ENCODE measurements around the gene KCNQ1. TPM values are rescaled to one million over a fixed set of nuclear protein-coding genes. Genes with fewer than 3 reads are reported as not detected.

Gene KCNQ1
- polyA plus RNA-seq, 1 donor from 2014 or later, result not detected

DNA sequence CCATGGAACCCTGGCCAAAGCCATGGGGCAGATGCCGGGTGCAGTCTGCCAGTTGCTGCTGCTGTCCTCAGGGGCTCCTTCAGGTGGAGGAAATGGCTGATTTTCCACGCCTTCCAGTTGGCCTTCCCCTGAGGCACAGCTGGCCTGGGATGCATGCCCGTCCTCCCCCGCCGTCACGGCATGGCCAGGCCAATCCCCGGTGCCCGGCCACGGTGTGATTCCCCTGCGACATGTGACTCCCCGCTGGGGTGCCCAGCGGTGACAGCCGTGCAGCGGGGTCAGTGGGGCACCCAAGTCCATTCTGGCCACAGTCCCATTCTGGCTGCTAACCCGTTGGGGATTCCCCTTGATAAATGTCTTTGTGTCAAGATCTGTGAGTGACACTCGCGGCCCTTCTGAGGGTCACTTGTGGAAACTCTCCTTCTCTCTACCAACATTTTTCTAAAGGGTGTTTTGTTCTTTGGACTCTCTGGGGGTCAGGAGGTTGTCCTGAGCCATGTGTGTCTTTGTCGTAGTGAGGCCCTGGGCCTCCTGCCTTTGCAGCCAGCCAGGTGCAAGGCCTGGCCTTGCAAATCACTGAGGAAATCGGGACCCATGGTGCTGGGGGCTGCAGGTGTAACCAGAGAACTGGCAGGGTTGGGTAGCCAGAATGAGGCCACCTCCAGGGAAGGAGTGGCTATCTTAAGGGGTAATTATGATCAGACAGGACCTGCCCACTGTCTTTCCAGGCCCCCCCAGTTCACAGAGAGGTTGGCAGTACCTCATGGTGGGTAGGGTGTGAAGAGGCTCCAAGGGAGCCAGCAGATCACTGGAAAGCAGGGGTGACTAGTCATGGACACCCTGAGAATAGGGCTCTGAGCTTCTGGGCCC is 217.9 kb downstream of the KCNQ1 start:
- peaks cover 9% of the 10 kb centered on the region for H3K9me3 ChIP-seq (ENCODE audit: low read length)
- H3K9me2 ChIP-seq (ENCODE audit: insufficient read depth, low read length), result no peaks in the 10 kb centered on the region
- H2AFZ ChIP-seq (ENCODE audit: low read depth, low read length), result no peak overlapping the region
- H3F3A ChIP-seq (ENCODE audit: insufficient read depth, low read length, poor library complexity, severe bottlenecking), result no peaks in the 10 kb centered on the region
- TF ChIP-seq SMC3 (conservative IDR thresholded peaks at IDR 0.05; ENCODE audit: poor library complexity) (no peak), TAF1 (IDR thresholded peaks at IDR 0.05; ENCODE audit: low read depth) (no peak), EZH2 (IDR thresholded peaks at IDR 0.05; ENCODE audit: borderline replicate concordance, insufficient read depth, low read length, poor library complexity, severe bottlenecking) (no peak), MXI1 (conservative IDR thresholded peaks at IDR 0.05; ENCODE audit: poor library complexity, severe bottlenecking) (no peak), POLR2AphosphoS5 (IDR thresholded peaks at IDR 0.05) (no peak), EP300 (conservative IDR thresholded peaks at IDR 0.05; ENCODE audit: poor library complexity, severe bottlenecking) (no peak), RAD21 (conservative IDR thresholded peaks at IDR 0.05) (no peak)
- TF ChIP-seq, protein P1, sequence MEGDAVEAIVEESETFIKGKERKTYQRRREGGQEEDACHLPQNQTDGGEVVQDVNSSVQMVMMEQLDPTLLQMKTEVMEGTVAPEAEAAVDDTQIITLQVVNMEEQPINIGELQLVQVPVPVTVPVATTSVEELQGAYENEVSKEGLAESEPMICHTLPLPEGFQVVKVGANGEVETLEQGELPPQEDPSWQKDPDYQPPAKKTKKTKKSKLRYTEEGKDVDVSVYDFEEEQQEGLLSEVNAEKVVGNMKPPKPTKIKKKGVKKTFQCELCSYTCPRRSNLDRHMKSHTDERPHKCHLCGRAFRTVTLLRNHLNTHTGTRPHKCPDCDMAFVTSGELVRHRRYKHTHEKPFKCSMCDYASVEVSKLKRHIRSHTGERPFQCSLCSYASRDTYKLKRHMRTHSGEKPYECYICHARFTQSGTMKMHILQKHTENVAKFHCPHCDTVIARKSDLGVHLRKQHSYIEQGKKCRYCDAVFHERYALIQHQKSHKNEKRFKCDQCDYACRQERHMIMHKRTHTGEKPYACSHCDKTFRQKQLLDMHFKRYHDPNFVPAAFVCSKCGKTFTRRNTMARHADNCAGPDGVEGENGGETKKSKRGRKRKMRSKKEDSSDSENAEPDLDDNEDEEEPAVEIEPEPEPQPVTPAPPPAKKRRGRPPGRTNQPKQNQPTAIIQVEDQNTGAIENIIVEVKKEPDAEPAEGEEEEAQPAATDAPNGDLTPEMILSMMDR (IDR thresholded peaks at IDR 0.05; ENCODE audit: poor library complexity, severe bottlenecking), result no peak
- TF ChIP-seq, protein P2, sequence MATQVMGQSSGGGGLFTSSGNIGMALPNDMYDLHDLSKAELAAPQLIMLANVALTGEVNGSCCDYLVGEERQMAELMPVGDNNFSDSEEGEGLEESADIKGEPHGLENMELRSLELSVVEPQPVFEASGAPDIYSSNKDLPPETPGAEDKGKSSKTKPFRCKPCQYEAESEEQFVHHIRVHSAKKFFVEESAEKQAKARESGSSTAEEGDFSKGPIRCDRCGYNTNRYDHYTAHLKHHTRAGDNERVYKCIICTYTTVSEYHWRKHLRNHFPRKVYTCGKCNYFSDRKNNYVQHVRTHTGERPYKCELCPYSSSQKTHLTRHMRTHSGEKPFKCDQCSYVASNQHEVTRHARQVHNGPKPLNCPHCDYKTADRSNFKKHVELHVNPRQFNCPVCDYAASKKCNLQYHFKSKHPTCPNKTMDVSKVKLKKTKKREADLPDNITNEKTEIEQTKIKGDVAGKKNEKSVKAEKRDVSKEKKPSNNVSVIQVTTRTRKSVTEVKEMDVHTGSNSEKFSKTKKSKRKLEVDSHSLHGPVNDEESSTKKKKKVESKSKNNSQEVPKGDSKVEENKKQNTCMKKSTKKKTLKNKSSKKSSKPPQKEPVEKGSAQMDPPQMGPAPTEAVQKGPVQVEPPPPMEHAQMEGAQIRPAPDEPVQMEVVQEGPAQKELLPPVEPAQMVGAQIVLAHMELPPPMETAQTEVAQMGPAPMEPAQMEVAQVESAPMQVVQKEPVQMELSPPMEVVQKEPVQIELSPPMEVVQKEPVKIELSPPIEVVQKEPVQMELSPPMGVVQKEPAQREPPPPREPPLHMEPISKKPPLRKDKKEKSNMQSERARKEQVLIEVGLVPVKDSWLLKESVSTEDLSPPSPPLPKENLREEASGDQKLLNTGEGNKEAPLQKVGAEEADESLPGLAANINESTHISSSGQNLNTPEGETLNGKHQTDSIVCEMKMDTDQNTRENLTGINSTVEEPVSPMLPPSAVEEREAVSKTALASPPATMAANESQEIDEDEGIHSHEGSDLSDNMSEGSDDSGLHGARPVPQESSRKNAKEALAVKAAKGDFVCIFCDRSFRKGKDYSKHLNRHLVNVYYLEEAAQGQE (IDR thresholded peaks at IDR 0.05; ENCODE audit: borderline replicate concordance), result no peak
- H3K36me3 ChIP-seq (ENCODE audit: insufficient read depth, low read length), result no peaks in the 10 kb centered on the region
- H3K9ac ChIP-seq (ENCODE audit: low read length), result no peak overlapping the region
- H3K79me2 ChIP-seq (replicated peaks; ENCODE audit: insufficient read depth, low read length), result no peaks in the 10 kb centered on the region
- no peak overlapping the region for H3K4me2 ChIP-seq (ENCODE audit: low read length)
- H4K20me1 ChIP-seq (ENCODE audit: insufficient read depth), result no peaks in the 10 kb centered on the region
- no peaks in the 10 kb centered on the region for H3K27me3 ChIP-seq (ENCODE audit: insufficient read depth, low read depth, low read length)
- H3K27ac ChIP-seq (ENCODE audit: low read length), result no peak overlapping the region
- H3K4me3 ChIP-seq (ENCODE audit: low read length), result no peak overlapping the region

DNA sequence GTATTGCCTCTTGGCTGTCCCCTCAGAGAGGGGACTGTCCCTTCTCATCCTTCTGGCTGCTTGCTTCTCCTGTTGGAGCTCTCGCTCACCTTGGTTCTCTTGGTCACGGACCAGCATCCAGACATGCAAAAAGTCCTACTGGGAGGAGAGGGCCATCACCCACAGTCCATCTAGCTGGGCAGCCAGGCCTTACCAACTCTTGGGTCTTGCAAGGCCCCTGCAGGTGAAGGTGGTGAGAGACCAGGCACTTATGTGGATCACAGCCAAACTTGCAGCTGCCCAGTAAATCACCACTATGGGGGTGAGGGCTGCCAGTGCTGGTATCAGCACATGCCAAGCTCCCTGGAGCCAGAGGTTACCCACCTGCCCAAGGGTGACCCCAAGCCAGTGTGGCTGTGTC is 218.7 kb downstream of the KCNQ1 start:
- no peak overlapping the region for H3K4me3 ChIP-seq (ENCODE audit: low read length)
- H2AFZ ChIP-seq (ENCODE audit: low read depth, low read length), result no peak overlapping the region
- TF ChIP-seq MXI1 (conservative IDR thresholded peaks at IDR 0.05; ENCODE audit: poor library complexity, severe bottlenecking) (no peak), POLR2AphosphoS5 (IDR thresholded peaks at IDR 0.05) (no peak), EP300 (conservative IDR thresholded peaks at IDR 0.05; ENCODE audit: poor library complexity, severe bottlenecking) (no peak)
- TF ChIP-seq, protein P1 (IDR thresholded peaks at IDR 0.05; ENCODE audit: poor library complexity, severe bottlenecking), result no peak
- no peaks in the 10 kb centered on the region for H3K36me3 ChIP-seq (ENCODE audit: insufficient read depth, low read length)
- H3F3A ChIP-seq (ENCODE audit: insufficient read depth, low read length, poor library complexity, severe bottlenecking), result no peaks in the 10 kb centered on the region
- H3K79me2 ChIP-seq (replicated peaks; ENCODE audit: insufficient read depth, low read length), result no peaks in the 10 kb centered on the region
- H3K27ac ChIP-seq (ENCODE audit: low read length), result no peak overlapping the region
- H3K9me2 ChIP-seq (ENCODE audit: insufficient read depth, low read length), result no peaks in the 10 kb centered on the region
- no peak overlapping the region for H3K4me2 ChIP-seq (ENCODE audit: low read length)
- H4K20me1 ChIP-seq (ENCODE audit: insufficient read depth), result no peaks in the 10 kb centered on the region
- H3K27me3 ChIP-seq (ENCODE audit: insufficient read depth, low read depth, low read length), result no peaks in the 10 kb centered on the region
- peaks cover 9% of the 10 kb centered on the region for H3K9me3 ChIP-seq (ENCODE audit: low read length)
- no peak overlapping the region for H3K9ac ChIP-seq (ENCODE audit: low read length)

Measured in neural cell (in vitro differentiated cells).